ENCODE measurements around the gene SCYGR2.
"Not testable (repeated sequence)": the region's sequence is repeated elsewhere in the genome, so short reads cannot be mapped to it uniquely, and the experiment has no call there.

Gene SCYGR2, protein sequence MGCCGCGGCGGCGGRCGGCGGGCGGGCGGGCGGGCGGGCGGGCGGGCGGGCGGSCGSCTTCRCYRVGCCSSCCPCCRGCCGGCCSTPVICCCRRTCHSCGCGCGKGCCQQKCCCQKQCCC

DNA sequence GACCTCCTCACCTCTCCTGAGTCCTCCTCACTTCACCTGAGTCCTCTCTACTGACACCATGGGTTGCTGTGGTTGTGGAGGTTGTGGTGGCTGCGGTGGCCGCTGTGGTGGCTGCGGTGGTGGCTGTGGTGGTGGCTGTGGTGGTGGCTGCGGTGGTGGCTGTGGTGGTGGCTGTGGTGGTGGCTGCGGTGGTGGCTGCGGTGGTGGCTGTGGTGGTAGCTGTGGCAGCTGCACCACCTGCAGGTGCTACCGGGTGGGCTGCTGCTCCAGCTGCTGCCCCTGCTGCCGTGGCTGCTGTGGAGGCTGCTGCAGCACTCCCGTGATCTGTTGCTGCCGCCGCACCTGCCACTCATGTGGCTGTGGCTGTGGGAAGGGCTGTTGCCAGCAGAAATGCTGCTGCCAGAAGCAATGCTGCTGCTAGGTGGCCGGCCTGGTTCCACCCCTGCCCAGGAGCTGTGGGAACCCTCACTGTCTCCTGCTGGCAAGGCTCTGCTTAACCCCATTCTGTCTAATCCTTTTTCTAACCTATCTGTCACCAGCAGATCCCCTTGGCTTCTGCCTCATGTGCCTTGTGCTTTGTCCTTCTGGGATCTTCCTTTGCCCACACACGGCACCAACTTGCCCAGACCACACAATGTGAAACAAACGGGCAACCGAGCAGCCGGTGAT lies at the start of gene SCYGR2:
Gene SCYGR2 (plus strand): TSS at position 59 of the 669 bp plus-strand sequence. CDS start 0 bp downstream, at position 59.
- DNase-seq (ENCODE audit: extremely low read depth, low read depth): not testable (repeated sequence)

DNA sequence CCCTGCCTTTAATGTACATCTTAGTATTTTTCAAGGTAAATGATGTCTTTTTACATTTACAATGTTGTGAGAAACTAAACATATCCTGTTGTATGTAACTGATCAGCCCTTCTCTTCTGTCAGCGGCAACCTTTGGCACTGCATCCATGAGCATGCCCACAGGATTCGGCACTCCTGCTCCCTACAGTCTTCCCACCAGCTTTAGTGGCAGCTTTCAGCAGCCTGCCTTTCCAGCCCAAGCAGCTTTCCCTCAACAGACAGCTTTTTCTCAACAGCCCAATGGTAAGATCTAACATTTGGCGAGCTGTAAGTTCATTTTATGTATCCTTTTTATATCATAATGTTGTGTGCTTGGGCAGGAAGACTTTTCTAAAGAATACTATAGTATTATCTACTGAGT lies 46.9 kb upstream of the SCYGR2 start:
- no peak overlapping the region for H3K4me3 ChIP-seq (replicated peaks; ENCODE audit: low read depth, low read length)
- DNase-seq (ENCODE audit: extremely low read depth, low read depth): no peak
- TF ChIP-seq, protein P1, sequence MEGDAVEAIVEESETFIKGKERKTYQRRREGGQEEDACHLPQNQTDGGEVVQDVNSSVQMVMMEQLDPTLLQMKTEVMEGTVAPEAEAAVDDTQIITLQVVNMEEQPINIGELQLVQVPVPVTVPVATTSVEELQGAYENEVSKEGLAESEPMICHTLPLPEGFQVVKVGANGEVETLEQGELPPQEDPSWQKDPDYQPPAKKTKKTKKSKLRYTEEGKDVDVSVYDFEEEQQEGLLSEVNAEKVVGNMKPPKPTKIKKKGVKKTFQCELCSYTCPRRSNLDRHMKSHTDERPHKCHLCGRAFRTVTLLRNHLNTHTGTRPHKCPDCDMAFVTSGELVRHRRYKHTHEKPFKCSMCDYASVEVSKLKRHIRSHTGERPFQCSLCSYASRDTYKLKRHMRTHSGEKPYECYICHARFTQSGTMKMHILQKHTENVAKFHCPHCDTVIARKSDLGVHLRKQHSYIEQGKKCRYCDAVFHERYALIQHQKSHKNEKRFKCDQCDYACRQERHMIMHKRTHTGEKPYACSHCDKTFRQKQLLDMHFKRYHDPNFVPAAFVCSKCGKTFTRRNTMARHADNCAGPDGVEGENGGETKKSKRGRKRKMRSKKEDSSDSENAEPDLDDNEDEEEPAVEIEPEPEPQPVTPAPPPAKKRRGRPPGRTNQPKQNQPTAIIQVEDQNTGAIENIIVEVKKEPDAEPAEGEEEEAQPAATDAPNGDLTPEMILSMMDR (IDR thresholded peaks at IDR 0.05; ENCODE audit: low read depth, low read length, missing control alignments): no peak

More for the DNA sequence above, at the start of gene SCYGR2:
- H3K4me3 ChIP-seq (replicated peaks; ENCODE audit: low read depth, low read length): not testable (repeated sequence)

DNA sequence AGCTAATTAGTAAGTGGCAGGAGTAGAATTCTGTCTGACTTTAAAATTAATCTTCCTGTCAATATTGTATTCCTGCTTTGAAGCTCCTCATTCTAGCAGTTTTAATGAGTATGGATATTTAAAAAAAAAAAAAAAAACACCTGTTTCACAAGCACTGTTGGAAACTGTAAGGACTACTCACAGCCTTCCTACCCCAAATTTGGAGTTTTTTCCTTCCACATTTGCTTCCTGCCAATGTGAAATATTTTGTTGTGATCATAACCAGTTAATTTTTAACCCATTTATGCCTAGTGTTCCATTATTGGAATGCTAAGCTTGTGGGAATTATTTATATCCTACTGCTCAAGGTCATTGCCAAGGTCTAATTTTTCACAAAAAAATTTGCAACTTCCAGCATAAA lies 36.1 kb upstream of the SCYGR2 start:
- TF ChIP-seq, protein P1 (IDR thresholded peaks at IDR 0.05; ENCODE audit: low read depth, low read length, missing control alignments): no peak
- DNase-seq (ENCODE audit: extremely low read depth, low read depth): no peak
- no peak overlapping the region for H3K4me3 ChIP-seq (replicated peaks; ENCODE audit: low read depth, low read length)

DNA sequence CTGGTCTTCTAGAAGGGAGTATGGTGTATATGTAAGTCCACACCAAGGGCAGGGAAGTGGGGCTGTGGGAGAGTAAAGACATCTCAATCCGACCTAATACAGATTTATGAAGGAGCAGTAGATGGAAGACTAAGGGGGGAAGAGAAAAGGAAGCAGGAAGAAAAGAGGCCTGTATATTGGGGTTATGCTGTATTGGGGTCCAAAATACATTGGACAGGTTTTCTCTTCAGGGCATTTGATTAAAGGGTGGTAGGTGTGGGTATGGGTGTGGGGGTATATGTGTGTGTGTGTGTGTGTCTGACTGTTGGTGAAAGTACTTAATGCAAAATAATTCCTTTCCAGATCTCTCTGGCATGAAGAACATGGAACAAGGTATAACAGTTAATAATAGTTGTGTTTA lies 33.6 kb upstream of the SCYGR2 start:
- TF ChIP-seq, protein P1 (IDR thresholded peaks at IDR 0.05; ENCODE audit: low read depth, low read length, missing control alignments): no peak

DNA sequence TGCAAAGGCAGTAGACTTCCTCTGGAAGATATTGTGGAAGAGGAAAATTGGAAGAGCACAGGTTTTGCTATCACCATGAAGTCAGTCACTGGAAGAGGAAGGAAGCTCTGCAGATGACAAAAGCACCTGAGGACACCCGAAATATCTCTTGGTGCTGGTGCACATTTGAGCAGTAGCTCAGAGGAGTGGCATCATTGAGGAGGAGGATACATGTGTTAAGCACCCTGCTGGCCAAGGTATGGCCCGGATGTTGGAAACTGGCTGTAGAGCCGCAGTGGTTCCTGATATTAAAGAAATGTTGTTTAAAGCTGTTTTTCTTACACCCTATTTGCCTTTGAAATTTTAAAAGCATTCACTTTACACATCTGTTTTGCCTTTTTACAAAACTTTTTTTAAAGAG lies 32.7 kb upstream of the SCYGR2 start:
- no peak for DNase-seq (ENCODE audit: extremely low read depth, low read depth)
- TF ChIP-seq, protein P1 (IDR thresholded peaks at IDR 0.05; ENCODE audit: low read depth, low read length, missing control alignments): no peak
- H3K4me3 ChIP-seq (replicated peaks; ENCODE audit: low read depth, low read length): no peak overlapping the region

More for the DNA sequence above, 33.6 kb upstream of the SCYGR2 start:
- H3K4me3 ChIP-seq (replicated peaks; ENCODE audit: low read depth, low read length): no peak overlapping the region
- DNase-seq (ENCODE audit: extremely low read depth, low read depth): no peak

DNA sequence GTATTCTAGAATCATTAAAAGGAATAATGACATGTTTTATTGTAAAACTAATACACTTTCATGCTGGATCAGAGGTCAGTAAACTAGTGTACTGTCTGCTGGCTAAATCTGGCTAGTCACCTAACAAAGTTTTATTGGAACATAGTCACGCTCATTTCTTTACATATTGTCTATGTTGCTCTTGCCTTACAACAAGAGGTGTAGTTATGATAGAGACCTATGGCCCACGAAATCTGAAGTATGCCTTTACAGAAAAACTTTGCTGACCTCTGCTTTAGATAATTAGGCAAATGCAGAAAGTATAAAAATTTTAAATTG lies 29.9 kb upstream of the SCYGR2 start:
- DNase-seq (ENCODE audit: extremely low read depth, low read depth): no peak
- TF ChIP-seq, protein P1 (IDR thresholded peaks at IDR 0.05; ENCODE audit: low read depth, low read length, missing control alignments): no peak
- no peak overlapping the region for H3K4me3 ChIP-seq (replicated peaks; ENCODE audit: low read depth, low read length)

DNA sequence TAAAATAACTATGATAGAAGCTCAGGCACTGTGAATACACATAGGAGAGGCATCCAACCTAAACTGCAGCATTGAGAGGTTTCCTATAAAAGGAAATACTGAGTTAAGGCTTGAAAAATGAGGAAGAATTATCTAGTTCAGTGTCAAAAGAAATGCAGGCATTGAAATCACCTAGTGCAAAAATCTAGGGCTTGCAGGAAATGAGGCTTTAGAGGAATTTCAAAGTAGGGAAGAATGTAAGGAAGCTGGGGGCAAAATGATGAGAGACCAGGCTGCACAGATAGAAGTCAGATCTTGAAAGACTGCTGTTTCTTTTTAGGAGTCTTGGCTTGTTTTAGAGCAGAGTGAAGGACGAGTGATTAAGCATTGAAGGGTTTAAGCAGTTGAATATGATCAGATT lies 28.1 kb upstream of the SCYGR2 start:
- DNase-seq (ENCODE audit: extremely low read depth, low read depth): no peak
- no peak overlapping the region for H3K4me3 ChIP-seq (replicated peaks; ENCODE audit: low read depth, low read length)
- TF ChIP-seq, protein P1 (IDR thresholded peaks at IDR 0.05; ENCODE audit: low read depth, low read length, missing control alignments): no peak

Data from HFF-Myc (cell line).